ENCODE results near the gene REX1BD. TPM values are rescaled to one million over a fixed set of nuclear protein-coding genes. Genes with fewer than 3 reads are reported as not detected.

REX1BD gene
- total RNA-seq, 1 experiment from 2014 or later = 61.4 TPM

DNA sequence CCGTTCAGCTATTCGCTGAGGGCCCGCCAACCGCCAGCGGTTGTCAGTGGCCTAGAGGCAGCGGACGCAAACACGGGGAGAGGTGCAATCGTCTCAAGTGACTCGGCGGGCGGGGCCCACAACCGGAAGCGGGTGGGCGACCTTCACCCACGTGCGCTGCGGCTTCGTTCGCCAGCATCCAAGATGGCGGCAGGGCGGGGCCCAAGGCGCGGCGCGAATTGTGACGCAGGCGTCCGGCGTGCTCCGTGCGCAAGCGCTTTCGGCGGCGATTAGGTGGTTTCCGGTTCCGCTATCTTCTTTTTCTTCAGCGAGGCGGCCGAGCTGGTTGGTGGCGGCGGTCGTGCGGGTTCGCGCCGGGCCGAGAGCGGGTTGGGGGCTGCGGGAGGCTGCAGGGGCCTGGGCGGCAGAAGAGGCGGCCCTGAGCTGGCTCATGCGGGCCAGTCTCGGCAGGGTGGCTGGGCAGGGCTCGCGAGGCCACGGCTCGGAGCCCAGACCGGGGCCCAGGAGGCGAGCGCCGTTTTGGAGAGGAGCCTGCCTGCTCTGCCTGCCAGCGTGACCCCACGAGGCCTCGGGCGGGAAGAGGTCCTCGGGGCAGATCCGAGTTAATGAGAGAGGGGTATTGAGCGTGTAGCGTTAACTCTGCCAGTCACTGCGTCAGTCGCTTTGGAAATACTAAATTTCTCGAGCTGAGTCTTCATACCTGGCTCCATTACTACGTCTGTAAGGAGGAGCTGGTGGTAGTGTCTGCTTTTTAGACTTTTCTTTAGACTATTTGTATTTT is 16.8 kb upstream of the REX1BD start, which contains the start of gene UBA52:
Gene UBA52, plus strand, starts transcription at position 294 of the 781 bp plus-strand sequence. CDS start 1,444 bp downstream, outside the sequence.
- H3K4me1 ChIP-seq (ENCODE audit: insufficient read depth, low read length, poor library complexity, severe bottlenecking) = peaks cover 13% of the 10 kb centered on the region
- TF ChIP-seq, protein P1, sequence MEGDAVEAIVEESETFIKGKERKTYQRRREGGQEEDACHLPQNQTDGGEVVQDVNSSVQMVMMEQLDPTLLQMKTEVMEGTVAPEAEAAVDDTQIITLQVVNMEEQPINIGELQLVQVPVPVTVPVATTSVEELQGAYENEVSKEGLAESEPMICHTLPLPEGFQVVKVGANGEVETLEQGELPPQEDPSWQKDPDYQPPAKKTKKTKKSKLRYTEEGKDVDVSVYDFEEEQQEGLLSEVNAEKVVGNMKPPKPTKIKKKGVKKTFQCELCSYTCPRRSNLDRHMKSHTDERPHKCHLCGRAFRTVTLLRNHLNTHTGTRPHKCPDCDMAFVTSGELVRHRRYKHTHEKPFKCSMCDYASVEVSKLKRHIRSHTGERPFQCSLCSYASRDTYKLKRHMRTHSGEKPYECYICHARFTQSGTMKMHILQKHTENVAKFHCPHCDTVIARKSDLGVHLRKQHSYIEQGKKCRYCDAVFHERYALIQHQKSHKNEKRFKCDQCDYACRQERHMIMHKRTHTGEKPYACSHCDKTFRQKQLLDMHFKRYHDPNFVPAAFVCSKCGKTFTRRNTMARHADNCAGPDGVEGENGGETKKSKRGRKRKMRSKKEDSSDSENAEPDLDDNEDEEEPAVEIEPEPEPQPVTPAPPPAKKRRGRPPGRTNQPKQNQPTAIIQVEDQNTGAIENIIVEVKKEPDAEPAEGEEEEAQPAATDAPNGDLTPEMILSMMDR (conservative IDR thresholded peaks at IDR 0.05; ENCODE audit: low read depth, low read length) = no peak
- no peak for TF ChIP-seq EZH2 (IDR thresholded peaks at IDR 0.05; ENCODE audit: borderline replicate concordance, low read depth, low read length, poor library complexity, severe bottlenecking)
- peak; percentile 99 for DNase-seq (ENCODE audit: low spot score)
- H3K27me3 ChIP-seq (replicated peaks; ENCODE audit: insufficient read depth, low read depth, low read length, poor library complexity) = no peaks in the 10 kb centered on the region
- H3K27ac ChIP-seq (ENCODE audit: low read depth, low read length, poor library complexity, severe bottlenecking) = peak within 1 kb of the TSS; percentile 94
- BruUV-seq (replicated peaks) = no TSS peak
- H3K36me3 ChIP-seq (ENCODE audit: insufficient read depth, low read length, poor library complexity, severe bottlenecking) = peaks cover 66% of the 10 kb centered on the region
- ChIA-PET CTCF (interaction anchor here (0.7 to 1.9 kb wide), 3 partner anchors 18 to 52 kb away, joined by 3 to 7 read pairs (median 6); partner anchors contain the start of gene REX1BD), POLR2A (ENCODE audit: low non-redundant PET) (interaction anchor here (0.6 kb wide), 2 partner anchors 15 to 286 kb away, joined by 3 to 10 read pairs; no protein-coding TSS in a partner anchor)
- peak within 1 kb of the TSS; percentile 85 for H3K4me3 ChIP-seq (ENCODE audit: low read depth, low read length, poor library complexity, severe bottlenecking)
- intact Hi-C loops (cut with micrococcal nuclease; ENCODE audit: unreplicated experiment) = no loop called here
- H3K9me3 ChIP-seq (ENCODE audit: low read depth, low read length, poor library complexity, severe bottlenecking) = no peaks in the 10 kb centered on the region

DNA sequence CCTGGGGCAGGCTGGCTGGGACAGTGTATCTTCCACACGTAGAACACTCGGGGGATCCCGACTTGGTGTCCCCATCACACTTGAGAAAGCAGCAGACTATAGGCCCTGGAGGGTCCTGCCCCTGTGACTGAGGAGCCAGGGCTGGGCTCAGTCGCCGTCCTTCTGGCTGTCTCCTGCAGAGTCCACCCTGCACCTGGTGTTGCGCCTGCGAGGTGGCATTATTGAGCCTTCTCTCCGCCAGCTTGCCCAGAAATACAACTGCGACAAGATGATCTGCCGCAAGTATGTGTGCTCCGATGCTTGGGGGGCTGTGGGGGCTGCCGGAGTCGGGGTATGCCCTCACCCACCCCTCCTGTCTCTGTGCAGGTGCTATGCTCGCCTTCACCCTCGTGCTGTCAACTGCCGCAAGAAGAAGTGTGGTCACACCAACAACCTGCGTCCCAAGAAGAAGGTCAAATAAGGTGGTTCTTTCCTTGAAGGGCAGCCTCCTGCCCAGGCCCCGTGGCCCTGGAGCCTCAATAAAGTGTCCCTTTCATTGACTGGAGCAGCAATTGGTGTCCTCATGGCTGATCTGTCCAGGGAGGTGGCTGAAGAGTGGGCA is 13.8 kb upstream of the REX1BD start:
- Histone ChIP-seq H3K4me3 (ENCODE audit: low read depth, low read length, poor library complexity, severe bottlenecking) (no peak overlapping the region), H3K27ac (ENCODE audit: low read depth, low read length, poor library complexity, severe bottlenecking) (no peak overlapping the region), H3K36me3 (ENCODE audit: insufficient read depth, low read length, poor library complexity, severe bottlenecking) (peaks cover 50% of the 10 kb centered on the region), H3K9me3 (ENCODE audit: low read depth, low read length, poor library complexity, severe bottlenecking) (no peaks in the 10 kb centered on the region), H3K27me3 (replicated peaks; ENCODE audit: insufficient read depth, low read depth, low read length, poor library complexity) (no peaks in the 10 kb centered on the region), H3K4me1 (ENCODE audit: insufficient read depth, low read length, poor library complexity, severe bottlenecking) (peaks cover 13% of the 10 kb centered on the region)
- ChIA-PET CTCF (no interaction called here), POLR2A (ENCODE audit: low non-redundant PET) (no interaction called here)
- no TSS peak for BruUV-seq (replicated peaks)
- TF ChIP-seq, protein P1 (conservative IDR thresholded peaks at IDR 0.05; ENCODE audit: low read depth, low read length) = no peak
- TF ChIP-seq EZH2 (IDR thresholded peaks at IDR 0.05; ENCODE audit: borderline replicate concordance, low read depth, low read length, poor library complexity, severe bottlenecking) = no peak
- DNase-seq (ENCODE audit: low spot score) = no peak
- intact Hi-C loops (cut with micrococcal nuclease; ENCODE audit: unreplicated experiment) = no loop called here

DNA sequence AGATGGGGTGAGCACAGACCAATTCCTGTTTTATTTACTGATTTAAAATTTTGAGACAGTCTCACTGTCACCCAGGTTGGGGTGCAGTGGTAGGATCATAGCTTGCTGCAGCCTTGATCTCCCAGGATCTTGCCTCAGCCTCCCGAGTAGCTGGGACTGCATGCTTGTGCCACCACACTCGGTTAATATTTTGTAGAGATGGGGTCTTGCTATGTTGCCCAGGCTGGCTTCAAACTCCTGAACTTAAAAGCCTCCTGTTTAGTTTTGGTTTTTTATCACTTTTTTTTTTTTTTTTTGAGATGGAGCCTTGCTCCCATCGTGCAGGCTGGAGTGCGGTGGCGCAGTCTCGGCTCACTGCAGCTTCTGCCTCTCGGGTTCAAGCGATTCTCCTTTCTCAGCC is 12.2 kb upstream of the REX1BD start:
- CTCF ChIA-PET = no interaction called here
- H3K27me3 ChIP-seq (replicated peaks; ENCODE audit: insufficient read depth, low read depth, low read length, poor library complexity) = no peaks in the 10 kb centered on the region

More for the DNA sequence above, 12.2 kb upstream of the REX1BD start:
- POLR2A ChIA-PET (ENCODE audit: low non-redundant PET) = interaction anchor here (0.6 kb wide), 1 partner anchor 139 kb away, joined by 3 read pairs; no protein-coding TSS in a partner anchor
- Histone ChIP-seq H3K27ac (ENCODE audit: low read depth, low read length, poor library complexity, severe bottlenecking) (no peak overlapping the region), H3K4me3 (ENCODE audit: low read depth, low read length, poor library complexity, severe bottlenecking) (no peak overlapping the region), H3K36me3 (ENCODE audit: insufficient read depth, low read length, poor library complexity, severe bottlenecking) (peaks cover 47% of the 10 kb centered on the region), H3K4me1 (ENCODE audit: insufficient read depth, low read length, poor library complexity, severe bottlenecking) (peaks cover 13% of the 10 kb centered on the region), H3K9me3 (ENCODE audit: low read depth, low read length, poor library complexity, severe bottlenecking) (no peaks in the 10 kb centered on the region)
- intact Hi-C loops (cut with micrococcal nuclease; ENCODE audit: unreplicated experiment) = no loop called here
- BruUV-seq (replicated peaks) = no TSS peak
- TF ChIP-seq, protein P1 (conservative IDR thresholded peaks at IDR 0.05; ENCODE audit: low read depth, low read length) = no peak
- no peak for TF ChIP-seq EZH2 (IDR thresholded peaks at IDR 0.05; ENCODE audit: borderline replicate concordance, low read depth, low read length, poor library complexity, severe bottlenecking)
- DNase-seq (ENCODE audit: low spot score) = no peak
